Hematopoietic multipotent progenitor cell treated with erythropoietin and hydrocortisone succinate and interleukin-3 and kit ligand, for 15 days (in vitro differentiated cells): ENCODE results near the gene FBLIM1.

Experiments
- DNase-seq: peaks from one replicate; pipeline ENCODE4 v3.0.0-alpha.2; 2015; ENCODE audit warnings: low spot score

Gene FBLIM1

DNA sequence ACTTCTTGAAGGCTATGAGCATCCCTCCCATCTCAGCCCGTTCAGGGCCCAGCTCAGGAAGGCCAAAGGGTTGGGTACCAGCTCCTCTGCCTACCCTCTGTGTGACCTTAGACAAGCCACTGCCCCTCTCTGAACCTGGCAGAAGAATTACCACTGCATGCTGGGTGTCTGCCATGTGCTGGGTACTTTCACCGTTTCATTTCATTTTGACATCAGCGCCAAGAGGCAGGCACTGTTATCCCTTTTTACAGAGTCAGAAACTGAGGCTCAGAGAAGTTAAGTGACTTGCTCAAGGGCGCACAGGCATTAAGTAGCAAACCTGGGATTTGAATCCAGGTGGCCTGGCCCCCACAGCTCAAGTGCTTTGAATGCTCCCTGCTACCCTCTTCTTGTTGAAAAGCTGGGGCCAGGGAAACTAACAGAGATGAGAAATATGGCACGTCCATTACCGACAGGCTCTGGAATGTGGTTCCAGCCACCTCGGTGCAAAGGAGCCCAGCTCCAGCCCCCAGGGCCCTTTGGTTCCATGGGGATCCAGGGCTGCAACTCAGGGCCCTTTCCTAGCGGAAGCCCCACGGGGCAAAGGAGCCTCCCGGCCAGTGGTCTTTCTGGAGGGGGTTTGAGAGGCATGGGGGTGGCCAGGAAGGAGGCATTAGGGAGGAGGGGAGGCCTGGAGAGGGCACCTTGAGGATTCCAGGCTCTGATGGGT is 9.8 kb upstream of the FBLIM1 start:
- no peak for DNase-seq

DNA sequence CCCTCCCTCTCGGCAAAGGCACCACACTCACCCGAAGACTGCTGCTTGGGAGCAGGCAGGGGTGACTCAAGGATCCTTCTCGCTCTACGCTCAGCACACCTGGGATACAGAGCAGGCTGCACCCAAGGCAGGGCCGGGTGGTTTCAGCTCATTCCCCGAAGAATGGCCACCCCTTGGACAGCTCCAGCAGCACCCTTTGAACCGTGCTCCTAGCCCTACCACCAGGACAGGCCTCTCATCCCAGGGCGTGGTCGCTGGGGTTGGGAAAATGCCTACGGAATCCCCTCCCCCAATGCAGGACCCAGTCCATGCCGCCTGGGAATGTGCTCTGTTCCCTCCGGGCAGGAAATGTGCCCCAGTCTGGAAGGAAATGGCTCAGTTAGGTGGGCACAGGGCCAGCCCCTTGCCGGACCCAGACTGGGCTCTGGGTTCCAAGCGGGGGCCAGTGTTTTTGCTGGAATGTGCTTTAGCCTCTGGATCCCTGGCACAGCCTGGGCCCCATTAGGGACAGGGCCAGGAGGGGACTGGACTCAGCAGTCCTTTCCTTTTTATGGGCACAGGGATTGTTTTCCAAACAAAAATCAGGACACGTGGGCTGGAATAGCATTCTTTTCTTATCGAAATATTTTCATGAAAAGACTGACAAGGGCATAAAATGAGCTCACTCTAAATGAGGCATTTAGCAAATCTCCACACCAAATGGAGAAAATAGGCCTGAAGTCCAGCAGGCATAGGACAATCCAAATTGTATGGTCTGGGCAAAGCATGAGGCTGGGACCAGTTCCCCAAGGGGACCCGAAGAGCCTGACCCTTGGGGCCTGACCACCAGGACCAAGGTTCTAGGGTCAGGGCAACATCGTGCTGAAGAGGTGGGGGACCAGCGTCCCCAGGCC is 8.9 kb upstream of the FBLIM1 start:
- DNase-seq: no peak

DNA sequence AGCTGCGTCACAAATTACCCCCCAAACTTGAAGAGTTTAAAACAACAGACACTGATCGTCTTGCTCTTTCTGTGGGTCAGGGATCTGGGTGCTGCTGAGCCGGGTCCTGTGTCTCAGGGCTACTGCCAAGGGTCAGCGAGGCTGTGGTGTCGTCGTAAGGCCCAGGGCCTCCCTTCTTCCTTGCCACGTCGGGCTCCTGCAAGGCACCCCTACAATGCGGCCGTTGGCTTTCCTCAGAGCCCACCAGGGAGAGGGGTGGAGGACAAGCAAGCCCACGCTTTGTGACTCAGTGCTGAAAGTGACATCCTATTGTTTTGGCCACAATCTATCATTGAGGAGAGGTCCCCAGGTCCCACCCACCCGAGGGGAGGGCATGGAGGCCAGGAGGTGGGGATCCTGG is 7.7 kb upstream of the FBLIM1 start:
- no peak for DNase-seq

DNA sequence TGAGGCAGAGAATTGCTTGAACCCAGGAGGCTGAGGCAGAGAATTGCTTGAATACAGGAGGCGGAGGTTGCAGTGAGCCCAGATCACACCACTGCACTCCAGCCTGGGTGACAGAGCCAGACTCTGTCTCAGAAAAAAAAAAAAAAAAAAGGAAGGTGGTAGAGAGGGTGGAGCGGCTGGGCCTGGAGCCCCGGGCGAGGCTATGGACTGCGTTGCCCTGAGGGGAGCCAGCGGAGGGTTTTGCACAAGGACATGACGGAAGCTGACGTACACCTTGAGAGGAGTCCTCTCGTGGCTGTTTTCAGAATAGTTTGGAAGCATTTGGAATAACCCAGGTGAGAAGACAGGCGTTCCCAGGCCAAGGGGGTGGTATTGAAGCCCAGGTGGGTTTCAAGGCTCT is 6.9 kb upstream of the FBLIM1 start:
- DNase-seq: no peak

DNA sequence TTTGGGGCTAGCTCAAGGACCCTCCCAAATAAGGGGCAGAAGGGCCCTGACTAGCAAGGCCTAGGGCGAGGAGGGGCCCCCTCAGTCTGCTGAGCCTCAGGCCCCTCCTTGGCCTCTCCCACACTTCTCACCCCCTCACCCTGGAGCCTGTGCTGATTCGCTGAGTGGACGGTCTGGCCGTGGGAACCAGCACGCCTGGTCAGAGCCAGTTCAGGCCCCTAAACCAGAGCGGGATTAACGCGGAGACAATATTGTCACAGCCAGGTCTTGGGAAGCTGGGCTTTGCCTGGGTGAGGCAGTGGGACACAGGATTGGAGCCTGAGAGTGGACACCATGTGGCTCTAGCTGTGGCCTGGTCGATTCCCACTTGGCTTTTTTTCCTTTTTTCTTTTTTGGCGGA is 4.8 kb upstream of the FBLIM1 start:
- DNase-seq: no peak

DNA sequence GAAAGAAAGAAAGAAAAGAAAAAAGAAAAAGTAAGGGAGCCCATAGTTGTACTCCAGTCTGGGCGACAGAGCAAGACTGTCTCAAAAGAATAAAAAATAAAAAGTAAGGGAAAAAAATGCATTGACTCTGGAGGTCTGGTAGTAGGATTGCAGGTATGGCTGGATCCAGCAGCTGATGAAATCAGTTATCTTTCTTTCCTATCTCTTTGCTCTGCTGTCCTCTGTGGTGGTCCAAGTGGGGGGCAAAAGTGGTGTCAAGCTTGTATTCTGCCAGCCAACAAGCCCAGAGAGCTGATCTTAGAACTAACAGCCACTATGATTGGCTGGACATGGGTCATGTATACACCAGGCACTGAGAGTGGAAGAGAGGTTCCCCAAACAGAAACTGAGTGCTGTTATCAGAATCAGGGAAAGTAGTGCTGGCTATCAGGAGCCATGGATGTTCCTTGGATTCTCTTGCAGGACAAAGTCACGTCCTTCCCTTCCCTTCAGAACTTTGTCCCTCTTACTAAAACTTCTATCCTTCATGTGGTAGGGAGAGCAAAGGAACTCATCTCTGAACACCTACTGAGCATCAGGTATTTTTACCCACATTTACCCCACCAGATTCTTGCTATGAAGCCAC is 3.5 kb upstream of the FBLIM1 start:
- DNase-seq: no peak

DNA sequence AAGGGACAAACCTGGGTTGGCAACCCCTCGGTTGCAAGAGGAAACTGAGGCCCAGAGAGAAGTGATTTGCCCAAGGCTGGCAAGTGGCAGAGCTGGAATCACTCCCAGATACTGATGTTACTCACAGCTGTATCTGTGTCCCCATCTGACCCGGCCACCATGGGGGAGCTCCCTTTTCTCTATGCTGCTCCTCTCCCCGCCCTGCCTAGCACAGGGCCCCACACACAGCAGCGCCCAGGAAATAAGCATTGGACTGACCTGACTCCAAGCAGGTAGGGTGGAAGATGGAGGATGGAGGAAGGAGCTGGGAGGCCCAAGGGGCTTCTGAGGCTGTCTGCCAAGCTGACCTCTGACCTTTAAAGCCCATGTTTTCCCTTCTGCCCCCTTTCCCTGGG is 3.0 kb upstream of the FBLIM1 start:
- no peak for DNase-seq

DNA sequence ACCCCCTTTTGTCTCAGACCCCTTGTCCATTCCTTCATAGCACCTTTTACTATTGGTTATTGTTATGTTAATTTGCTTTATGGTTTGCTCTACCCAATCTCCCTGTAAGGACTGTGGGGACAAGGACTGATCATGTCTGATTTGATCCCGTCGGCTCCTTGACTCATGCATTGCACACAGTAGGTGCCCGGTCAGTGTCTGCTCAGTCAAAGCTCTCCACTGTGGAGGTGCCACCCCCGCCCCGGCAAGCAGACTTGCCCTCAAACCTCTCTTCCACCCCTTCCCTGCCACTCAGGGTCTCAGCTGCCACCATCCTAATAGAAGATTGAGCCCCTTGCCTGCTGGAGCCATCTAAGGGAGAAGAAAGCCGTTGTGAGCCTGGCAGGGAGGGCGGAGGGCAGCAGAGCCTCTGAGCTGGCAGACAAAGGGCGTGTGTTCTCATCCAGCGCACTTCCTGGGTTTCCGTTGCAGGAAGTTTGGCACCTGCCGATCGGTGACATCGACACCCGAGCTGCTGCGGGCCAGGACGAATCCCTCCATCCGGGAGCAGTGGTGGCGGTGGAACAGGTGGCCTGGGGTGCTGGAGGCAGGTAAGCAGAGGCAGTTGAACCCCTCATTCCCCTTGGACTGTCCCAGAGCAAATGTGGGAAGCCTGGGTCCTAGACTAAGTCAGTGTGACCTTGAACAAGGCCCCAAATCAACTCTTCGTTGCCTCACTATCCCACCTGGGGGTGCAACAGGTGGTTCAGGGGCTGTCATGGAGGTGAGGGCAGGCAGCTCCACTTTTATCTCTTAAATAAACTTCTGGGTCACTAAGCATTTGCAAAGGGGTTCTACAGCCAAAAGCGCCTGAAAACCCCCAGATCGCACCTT is 2.2 kb upstream of the FBLIM1 start:
- no peak for DNase-seq

DNA sequence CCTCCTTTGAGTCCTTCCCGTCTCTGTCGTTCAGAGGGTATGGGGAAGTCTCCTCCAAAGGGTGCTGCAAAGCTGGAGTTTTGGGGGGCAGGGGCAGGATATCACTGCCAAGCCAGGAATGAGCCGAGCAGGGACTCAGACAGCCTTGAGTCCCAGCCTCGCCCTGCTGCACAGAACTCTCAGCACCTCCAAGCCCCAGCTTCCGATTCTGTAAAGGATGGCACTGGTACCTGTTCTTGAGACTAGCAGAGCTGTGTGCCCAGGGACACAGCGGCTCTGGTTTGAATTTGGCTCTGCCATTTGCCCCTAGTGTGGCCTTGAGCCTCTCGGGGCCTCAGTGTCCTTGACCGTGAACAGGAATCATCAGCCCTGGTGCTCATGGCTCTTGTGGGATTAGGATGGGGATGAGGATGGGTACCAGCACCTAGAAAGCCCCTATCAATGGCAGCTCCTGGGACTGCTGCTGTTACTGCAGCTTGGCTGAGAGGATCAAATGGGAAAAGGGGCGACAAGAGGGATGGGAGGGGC is 1.5 kb upstream of the FBLIM1 start:
- no peak for DNase-seq

DNA sequence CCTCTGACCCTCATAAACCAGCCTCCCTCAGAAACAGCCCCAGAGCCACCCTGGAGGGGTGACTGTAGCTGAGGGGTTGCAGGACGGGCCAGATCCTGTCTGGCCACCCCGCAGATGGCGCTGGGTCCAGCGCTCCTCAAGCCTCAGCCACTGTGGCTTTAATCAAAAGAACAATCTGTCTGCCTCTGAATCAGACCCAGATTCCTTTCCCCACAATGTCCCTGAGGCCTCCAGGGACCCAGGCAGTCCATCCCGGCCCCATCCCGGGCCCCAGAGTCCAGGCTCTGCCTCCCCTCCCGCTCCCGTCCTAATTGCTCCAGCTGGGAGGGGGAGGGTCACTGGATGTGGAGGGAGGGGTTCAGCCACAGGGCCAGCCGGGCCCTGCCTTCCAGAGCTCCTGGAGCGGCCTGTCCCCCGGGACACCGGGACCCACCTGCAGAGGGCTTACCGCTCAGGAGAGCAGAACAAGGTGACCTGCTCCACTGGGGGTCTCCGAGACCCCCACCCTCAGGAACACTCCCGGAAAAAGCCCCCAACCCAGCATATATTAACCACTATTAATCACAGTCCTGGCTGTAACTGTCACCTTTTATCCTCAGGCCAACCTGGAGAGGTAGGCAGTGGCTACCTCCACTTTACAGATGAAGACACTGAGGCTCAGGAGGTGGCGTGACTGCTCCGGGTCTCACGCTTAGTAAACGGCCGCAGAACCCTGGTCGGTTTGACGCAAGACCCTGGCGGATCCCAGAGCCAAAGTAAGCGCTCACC is 836 bp upstream of the FBLIM1 start:
- DNase-seq: no peak

DNA sequence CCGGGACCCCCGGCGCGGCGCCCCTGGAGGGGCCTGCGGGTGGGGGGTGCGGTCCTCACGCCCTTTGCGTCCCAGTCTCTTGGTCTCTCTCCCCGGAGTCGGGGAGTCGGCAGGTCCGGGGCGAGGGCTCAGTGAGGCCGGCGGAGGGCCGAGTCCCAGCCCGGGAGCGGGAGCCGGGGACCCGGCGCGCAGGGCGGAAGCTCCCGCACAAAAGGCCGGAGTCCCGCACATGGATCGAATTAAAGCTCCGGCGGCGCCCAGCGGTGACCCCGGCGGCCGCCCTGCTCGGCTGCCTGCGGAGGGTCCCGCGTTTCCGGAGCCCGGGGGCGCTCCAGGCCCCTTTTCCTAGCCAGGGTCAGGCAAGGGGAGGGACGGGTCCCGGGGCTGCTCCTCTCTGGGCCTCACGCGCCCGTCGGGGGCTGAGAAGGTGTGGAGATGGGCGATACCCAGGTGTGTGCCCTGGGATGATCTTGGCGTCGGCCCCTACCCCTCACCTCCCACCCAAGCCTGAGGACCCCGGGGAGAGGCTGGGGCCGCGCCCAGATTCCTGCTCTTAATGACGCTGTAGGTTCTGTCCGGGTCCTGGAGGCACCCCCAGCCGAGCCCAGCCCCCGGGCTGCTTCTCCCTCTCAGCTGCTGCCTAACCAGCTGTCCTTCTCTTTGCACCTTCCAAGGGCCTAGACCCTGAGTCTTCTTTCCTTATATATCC is 512 bp downstream of the FBLIM1 start:
- DNase-seq: no peak

DNA sequence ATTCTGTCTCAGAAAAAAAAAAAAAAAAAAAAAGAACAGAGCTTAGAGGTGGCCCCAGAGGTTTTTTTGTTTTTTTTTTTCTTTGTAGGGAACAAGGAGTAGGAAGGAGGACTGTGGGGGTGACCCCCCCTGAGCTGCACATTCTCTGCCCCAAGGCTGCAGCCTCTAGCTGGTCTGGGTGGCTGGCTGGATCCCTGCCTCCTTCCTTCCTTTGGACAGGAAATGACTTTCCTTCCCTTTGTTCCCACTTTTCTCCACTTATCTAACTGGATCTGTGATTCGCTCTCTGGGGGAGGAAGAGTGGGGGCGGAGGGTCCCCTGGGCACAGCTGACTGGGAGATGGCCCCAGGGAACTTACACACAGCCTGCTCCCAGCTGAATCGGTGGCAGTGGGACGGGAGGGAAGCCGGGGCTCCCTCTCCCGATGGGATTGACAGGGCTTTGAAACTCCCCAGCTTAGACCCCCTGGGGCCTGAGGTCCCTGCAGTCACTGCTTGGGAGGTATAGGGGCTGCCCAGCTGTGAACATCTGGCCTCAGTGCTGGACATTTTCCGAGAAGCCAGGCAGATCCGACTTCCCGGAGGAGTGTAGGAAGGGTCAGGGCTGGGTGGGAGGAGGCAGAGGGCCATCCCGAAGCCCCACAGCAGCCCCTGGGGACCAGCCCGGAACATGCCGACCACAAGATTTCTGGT is 2.1 kb downstream of the FBLIM1 start:
- DNase-seq: no peak

DNA sequence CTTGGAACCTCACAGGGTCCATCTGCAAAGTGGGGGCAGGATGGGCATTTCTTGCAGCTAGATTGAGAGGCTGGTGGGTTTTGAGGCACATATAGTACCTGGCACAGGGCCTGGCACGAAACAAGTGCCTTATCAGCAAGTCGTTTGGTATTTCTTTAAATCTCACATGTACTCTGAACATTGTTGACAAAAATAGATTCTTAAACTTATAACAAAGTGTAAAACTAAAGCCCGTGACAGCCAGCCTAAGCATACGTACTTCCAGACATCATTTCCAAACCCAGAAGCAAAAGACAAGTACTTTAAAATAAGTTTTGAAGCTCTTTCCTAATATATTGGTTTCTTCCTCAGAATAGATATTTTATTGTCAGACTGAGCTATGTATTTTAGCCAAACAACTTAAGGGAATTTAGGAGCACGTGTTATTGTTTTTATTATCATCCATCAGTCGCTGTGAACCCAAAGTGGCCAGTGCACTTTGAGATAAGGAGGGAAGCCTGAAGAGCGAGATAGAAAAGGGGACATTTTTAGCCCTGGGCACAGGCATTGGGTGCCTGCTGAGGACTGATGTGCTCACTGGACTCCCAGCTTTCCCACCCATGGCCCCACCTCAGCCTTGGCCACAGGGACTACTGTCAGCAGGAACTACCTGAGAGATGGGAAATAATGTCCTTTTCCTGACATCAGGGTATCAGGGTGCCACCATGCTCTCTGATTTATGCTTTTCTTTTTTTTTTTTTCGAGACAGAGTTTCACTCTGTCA is 3.0 kb downstream of the FBLIM1 start:
- DNase-seq: no peak

DNA sequence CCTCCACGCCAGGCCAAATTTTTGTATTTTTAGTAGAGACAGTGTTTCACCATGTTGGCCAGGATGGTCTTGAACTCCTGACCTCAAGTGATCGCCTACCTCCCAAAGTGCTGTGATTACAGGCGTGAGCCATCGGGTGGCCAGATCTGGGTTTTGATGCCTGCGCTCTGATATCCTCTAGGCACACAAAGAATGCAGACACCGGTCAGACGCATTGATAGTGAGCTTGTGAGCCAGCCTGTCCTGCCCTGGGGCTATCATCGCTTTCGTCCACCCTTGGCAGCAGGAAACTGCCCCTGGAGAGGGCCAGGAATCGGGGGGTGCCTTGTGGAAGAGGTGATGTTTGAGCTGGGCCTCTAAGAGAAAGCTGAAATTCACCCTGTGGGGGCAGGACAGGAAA is 4.0 kb downstream of the FBLIM1 start:
- DNase-seq: no peak

DNA sequence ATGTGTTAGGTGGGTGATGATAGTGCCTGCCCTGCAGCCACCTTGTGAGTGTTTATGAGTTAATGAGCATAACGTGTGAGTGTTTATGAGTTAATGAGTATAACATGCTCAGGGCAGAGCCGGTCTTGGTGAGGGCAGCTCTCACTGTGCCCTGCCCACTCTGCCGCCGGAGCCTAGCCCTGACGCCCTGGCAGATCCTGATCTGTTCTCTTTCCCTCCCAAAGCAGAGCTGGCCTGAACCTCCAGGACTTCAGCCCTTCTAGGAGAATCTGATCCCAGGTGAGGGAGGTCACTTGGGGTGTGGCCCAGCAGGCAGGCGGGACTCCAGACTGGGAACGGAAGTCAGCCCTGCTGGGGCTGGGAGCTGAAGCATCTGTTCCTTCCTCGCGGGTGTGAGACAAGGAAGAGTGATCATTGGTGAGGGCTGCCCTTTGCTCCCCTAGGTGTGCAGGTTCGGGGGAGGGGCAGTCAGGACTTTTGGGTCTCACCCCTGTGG is 5.7 kb downstream of the FBLIM1 start:
- DNase-seq: no peak

DNA sequence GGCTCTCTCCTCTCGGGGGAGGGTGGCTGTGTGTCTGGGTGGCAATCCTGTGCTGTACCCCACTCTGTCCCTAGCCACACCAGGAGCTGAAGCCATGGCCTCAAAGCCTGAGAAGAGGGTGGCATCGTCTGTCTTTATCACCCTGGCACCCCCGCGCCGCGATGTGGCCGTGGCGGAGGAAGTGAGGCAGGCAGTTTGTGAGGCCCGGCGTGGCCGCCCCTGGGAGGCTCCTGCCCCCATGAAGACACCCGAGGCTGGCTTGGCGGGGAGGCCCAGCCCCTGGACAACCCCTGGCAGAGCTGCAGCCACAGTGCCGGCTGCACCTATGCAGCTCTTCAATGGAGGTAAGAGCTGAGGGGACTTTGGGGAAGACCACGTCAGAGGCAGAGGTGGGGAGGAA is 6.3 kb downstream of the FBLIM1 start:
- DNase-seq: no peak

DNA sequence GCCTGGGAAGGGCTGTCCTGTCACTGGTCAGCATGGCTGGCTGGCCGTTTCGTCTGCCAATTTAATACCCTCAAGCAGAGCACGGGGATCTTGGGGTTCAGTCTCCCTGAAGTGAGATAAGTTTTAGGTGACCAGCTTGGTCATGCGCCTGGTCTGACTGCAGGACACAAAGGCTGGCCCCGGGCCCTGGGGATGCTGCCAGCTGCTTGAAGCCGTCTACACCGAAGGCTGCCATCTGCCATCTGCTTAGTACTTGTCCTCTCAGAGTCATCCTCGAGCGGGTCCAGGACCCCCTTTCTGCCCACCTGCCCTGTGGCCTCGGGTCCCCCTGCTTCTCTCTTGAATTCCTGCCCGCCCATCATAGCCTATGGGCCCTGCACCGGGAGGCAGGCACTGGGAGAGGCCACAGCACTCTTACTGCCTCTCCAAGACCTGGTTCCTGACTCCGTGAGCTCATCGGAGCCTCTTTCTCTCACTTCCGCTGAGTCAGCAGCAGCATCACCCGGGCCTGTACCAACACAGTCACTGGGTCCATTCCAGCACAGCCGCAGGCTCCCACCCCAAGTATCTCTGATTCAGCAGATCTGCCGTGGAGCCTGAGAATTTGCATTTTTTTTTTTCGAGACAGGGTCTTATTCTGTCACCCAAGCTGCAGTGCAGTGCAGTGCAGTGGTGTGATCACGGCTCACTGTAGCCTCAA is 7.0 kb downstream of the FBLIM1 start:
- DNase-seq: no peak

DNA sequence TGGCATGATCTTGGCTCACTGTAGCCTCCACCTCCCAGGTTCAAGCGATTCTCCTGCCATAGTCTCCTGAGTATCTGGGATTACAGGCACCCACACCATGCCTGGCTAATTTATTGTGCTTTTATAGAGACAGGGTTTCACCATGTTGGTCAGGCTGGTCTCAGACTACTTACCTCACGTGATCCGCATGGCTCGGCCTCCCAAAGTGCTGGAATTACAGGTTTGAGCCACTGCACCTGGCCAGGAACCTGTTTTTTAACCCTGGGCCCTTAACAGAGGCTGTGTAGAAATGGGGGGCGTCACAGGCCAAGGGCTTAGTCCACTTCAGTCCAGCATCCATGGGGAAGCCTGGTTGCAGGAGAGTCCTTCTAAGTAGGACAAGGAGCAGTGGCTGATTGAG is 9.3 kb downstream of the FBLIM1 start:
- DNase-seq: no peak
